NCI-H1092 treated with DMSO at 0.1 percent for 48 hours (cell line): ENCODE data around the gene COX5A.
"Not testable (repeated sequence)": the region's sequence is repeated elsewhere in the genome, so short reads cannot be mapped to it uniquely, and the experiment has no call there.

Experiments used
- DNase-seq: peaks from one replicate; lab custom pipeline; 2025; lab: John Stamatoyannopoulos, UW

Gene COX5A

GRCh38 chr15:74901612-74902063 is 36.2 kb downstream of the COX5A start:
- peak; percentile 21 for DNase-seq

- no peak for DNase-seq
Measured at GRCh38 chr15:74897300-74897701, 40.6 kb downstream of the COX5A start.

- no peak for DNase-seq
Measured at GRCh38 chr15:74896316-74896715, 41.6 kb downstream of the COX5A start.

- DNase-seq, result no peak
Measured at GRCh38 chr15:74895830-74896229, 42.0 kb downstream of the COX5A start.

GRCh38 chr15:74894383-74894782 is 43.5 kb downstream of the COX5A start:
- DNase-seq, result not testable (repeated sequence)

- DNase-seq, result no peak
Measured at GRCh38 chr15:74893627-74894026, 44.2 kb downstream of the COX5A start.

GRCh38 chr15:74892931-74893330 is 44.9 kb downstream of the COX5A start:
- DNase-seq, result no peak

GRCh38 chr15:74892313-74892712 is 45.6 kb downstream of the COX5A start:
- DNase-seq, result no peak

GRCh38 chr15:74891469-74891868 is 46.4 kb downstream of the COX5A start:
- DNase-seq, result no peak

GRCh38 chr15:74890665-74890960 is 47.3 kb downstream of the COX5A start:
- no peak for DNase-seq

- DNase-seq, result peak; percentile 45
Measured at GRCh38 chr15:74889883-74890664, 47.8 kb downstream of the COX5A start, which contains the start of gene MPI. MPI (plus strand) TSS chr15:74890042; CDS start chr15:74890074, 32 bp downstream.

- no peak for DNase-seq
Measured at GRCh38 chr15:74889390-74889882, 48.4 kb downstream of the COX5A start.

- DNase-seq, result no peak
Measured at GRCh38 chr15:74888716-74889115, 49.2 kb downstream of the COX5A start.

- DNase-seq, result not testable (repeated sequence)
Measured at GRCh38 chr15:74887537-74888193, 50.2 kb downstream of the COX5A start.

- DNase-seq, result no peak
Measured at GRCh38 chr15:74885461-74885860, 52.4 kb downstream of the COX5A start.

- no peak for DNase-seq
Measured at GRCh38 chr15:74884428-74885223, 53.2 kb downstream of the COX5A start.

- DNase-seq, result no peak
Measured at GRCh38 chr15:74882528-74882927, 55.3 kb downstream of the COX5A start.

GRCh38 chr15:74878273-74878672 is 59.6 kb downstream of the COX5A start:
- DNase-seq, result no peak

GRCh38 chr15:74873756-74874424 is 64.0 kb downstream of the COX5A start:
- no peak for DNase-seq

- DNase-seq, result peak; percentile 91
Measured at GRCh38 chr15:74873036-74873755, 64.7 kb downstream of the COX5A start, which contains the start of gene SCAMP2. SCAMP2 (minus strand) TSS chr15:74873365; CDS start chr15:74873255, 110 bp downstream.

GRCh38 chr15:74872702-74873035 is 65.2 kb downstream of the COX5A start:
- no peak for DNase-seq
